HG02763 (cell line): Measurements from ENCODE around the gene HDAC9.
A peak's percentile ranks its signal among the peaks of the same experiment; 100 is the strongest.

Experiments
- ATAC-seq: cut with Tn5 transposase; IDR thresholded peaks from one replicate; pipeline ENCODE4 v1.9.1; 2021; ENCODE audit warnings: mild to moderate bottlenecking, moderate library complexity; ENCODE audit not compliant: unreplicated experiment

Gene HDAC9

GRCh38 chr7:18495412-18496340 lies at the start of gene HDAC9:
HDAC9 (plus strand) TSS chr7:18495749; CDS start chr7:18496303, 554 bp downstream.
- peak; percentile 91 for ATAC-seq

GRCh38 chr7:18445916-18446520 lies 49.5 kb upstream of the HDAC9 start:
- ATAC-seq: no peak

GRCh38 chr7:18450019-18450418 lies 45.5 kb upstream of the HDAC9 start:
- ATAC-seq: no peak

GRCh38 chr7:18455606-18456005 lies 39.9 kb upstream of the HDAC9 start:
- no peak for ATAC-seq

- ATAC-seq: no peak
Observed at GRCh38 chr7:18457832-18458231, 37.7 kb upstream of the HDAC9 start.

- no peak for ATAC-seq
Observed at GRCh38 chr7:18458830-18459229, 36.7 kb upstream of the HDAC9 start.

GRCh38 chr7:18459484-18460245 lies 35.9 kb upstream of the HDAC9 start:
- ATAC-seq: no peak

- no peak for ATAC-seq
Observed at GRCh38 chr7:18461785-18462467, 33.6 kb upstream of the HDAC9 start.

- ATAC-seq: no peak
Observed at GRCh38 chr7:18464830-18465229, 30.7 kb upstream of the HDAC9 start.

GRCh38 chr7:18467011-18467410 lies 28.5 kb upstream of the HDAC9 start:
- ATAC-seq: no peak

GRCh38 chr7:18468795-18469194 lies 26.8 kb upstream of the HDAC9 start:
- no peak for ATAC-seq

- ATAC-seq: no peak
Observed at GRCh38 chr7:18469316-18469715, 26.2 kb upstream of the HDAC9 start.

- ATAC-seq: no peak
Observed at GRCh38 chr7:18471476-18472160, 23.9 kb upstream of the HDAC9 start.

GRCh38 chr7:18472161-18472483 lies 23.4 kb upstream of the HDAC9 start:
- no peak for ATAC-seq

GRCh38 chr7:18473119-18473518 lies 22.4 kb upstream of the HDAC9 start:
- no peak for ATAC-seq

GRCh38 chr7:18474944-18475343 lies 20.6 kb upstream of the HDAC9 start:
- no peak for ATAC-seq

GRCh38 chr7:18475488-18475887 lies 20.1 kb upstream of the HDAC9 start:
- no peak for ATAC-seq

- ATAC-seq: no peak
Observed at GRCh38 chr7:18481776-18482175, 13.8 kb upstream of the HDAC9 start.

- ATAC-seq: no peak
Observed at GRCh38 chr7:18488049-18488448, 7.5 kb upstream of the HDAC9 start.

GRCh38 chr7:18489624-18490023 lies 5.9 kb upstream of the HDAC9 start:
- no peak for ATAC-seq

GRCh38 chr7:18491871-18492270 lies 3.7 kb upstream of the HDAC9 start:
- no peak for ATAC-seq
